Naive thymus-derived CD8-positive, alpha-beta T cell (primary cell): ENCODE measurements around the gene NEDD9. TPM values are rescaled to one million over a fixed set of nuclear protein-coding genes. Genes with fewer than 3 reads are reported as not detected.

Experiments used
- ATAC-seq, 2 donors: fragments of 150-1000 bp; cut with Tn5 transposase in 1 of 2; sonication (Bioruptor Pico), chemical (Tn5 transposase) in 1 of 2; 1 replicate in 1 of 2; 2 replicates in 1 of 2; pipeline ENCODE4 v1.10.0; 2021; ENCODE audit warnings: mild to moderate bottlenecking in 2 of 2, moderate library complexity in 2 of 2
- POLR2A ChIA-PET: fragments of 350-600 bp; sonication (Branson Sonifier 250); formaldehyde crosslinking; loops from one replicate; lab custom pipeline; 2021; ENCODE audit warnings: antibody characterized with exemption; lab: Charles Lee
- DNase-seq, 10 donors: peaks; one replicate each; pipeline versions ENCODE4 v3.0.0 to v3.0.0-alpha.2; 2020 to 2022
- H3K27ac Mint-ChIP-seq, 10 donors: one replicate each; pipeline ENCODE4 v1.8.0; 2020 to 2022; ENCODE audit warnings: mild to moderate bottlenecking in 10 of 10, mixed read lengths in 10 of 10, moderate library complexity in 4 of 10, inconsistent platforms in 1 of 10
- H3K27me3 Mint-ChIP-seq, 5 donors: one replicate each; pipeline ENCODE4 v1.8.0; 2021 to 2022; ENCODE audit warnings: mixed read lengths in 5 of 5
- H3K36me3 Mint-ChIP-seq, 3 donors: one replicate each; pipeline ENCODE4 v1.8.0; 2020 to 2022; ENCODE audit warnings: mixed read lengths in 3 of 3, mild to moderate bottlenecking in 2 of 3, inconsistent platforms in 1 of 3
- H3K4me1 Mint-ChIP-seq, 4 donors: one replicate each; pipeline ENCODE4 v1.8.0; 2021 to 2022; ENCODE audit warnings: mixed read lengths in 4 of 4
- H3K4me3 Mint-ChIP-seq, 10 donors: one replicate each; pipeline ENCODE4 v1.8.0; 2020 to 2022; ENCODE audit warnings: mild to moderate bottlenecking in 10 of 10, mixed read lengths in 10 of 10, moderate library complexity in 6 of 10, inconsistent platforms in 1 of 10
- H3K9me3 Mint-ChIP-seq, 9 donors: one replicate each; pipeline ENCODE4 v1.8.0; 2020 to 2022; ENCODE audit warnings: mixed read lengths in 9 of 9, mild to moderate bottlenecking in 3 of 9, inconsistent platforms in 1 of 9, moderate library complexity in 1 of 9
- polyA plus RNA-seq, 3 donors: library from polyadenylated mRNA; unstranded; fragments of 300-500 nt; fragmentation: Illumina TruSeq; gene quantifications; one replicate each; pipeline ENCODE4 v1.2.3, GENCODE V29; 2021
- total RNA-seq, 8 experiments: library from RNA in 2 of 8; stranded (reverse) in 2 of 8; gene quantifications; one replicate each; pipeline ENCODE4 v1.2.3 and lab custom pipeline; 2021 to 2026

NEDD9 gene
- total and polyA plus RNA-seq, 5 experiments from 2014 or later = 14.7 to 34.7 (median 20.2) TPM

DNA sequence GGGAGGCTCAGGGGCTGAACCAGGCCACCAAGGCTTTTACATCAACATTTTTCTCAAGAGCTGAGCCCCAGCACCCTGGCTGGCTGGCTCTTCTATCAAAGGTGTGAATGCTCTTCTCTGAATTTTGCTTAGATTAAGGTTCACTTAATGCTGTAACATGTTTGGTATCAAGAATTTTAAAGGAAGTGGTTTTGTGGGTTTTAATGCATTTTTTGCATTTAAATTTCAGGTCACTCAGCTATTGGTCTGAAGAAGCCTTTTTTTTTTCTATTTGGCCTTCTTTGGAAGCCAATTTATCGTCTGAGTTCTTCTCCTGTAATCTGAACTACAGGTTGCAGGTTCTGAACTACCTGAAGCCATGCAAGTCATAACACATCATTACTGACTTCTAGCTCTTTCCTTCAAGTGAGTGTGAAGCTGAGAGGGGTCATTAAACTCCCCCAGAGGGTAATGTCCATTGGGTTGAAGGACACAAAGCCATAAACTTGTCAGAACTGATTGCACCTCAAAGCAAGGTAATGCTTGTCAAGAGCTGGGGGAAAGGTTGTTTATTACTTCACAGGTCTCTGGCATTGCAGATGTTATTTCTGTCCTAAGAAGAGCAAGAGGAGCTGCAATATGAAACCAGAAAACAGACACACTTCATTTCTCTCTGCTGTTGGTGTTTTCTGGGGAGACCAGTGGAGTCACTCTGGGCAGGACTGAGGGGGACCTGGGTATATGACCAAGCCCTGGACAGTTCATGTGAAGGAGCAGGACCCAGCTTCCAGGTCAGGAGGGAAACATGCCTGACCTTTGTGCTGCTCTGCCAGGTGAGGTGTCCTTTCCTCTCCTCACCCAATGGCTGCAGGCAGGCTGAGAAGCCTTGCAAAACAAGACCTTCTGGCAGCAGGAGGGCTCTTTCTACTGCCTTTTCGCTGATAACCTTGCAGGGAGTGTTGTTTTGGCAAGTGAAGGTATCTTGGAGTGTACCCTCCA is 26.1 kb upstream of the NEDD9 start:
- POLR2A ChIA-PET = no interaction called here
- Mint-ChIP-seq H3K27me3 (no peaks in the 10 kb centered on the region), H3K4me1 (peaks cover 27 to 64% (median 37%) of the 10 kb centered on the region in 4 donors), H3K27ac (peak overlapping the region; percentile 33 to 85 (median 74)), H3K36me3 (peaks cover 0 to 9% (median 7%) of the 10 kb centered on the region in 3 donors), H3K4me3 (peak overlapping the region in 8 of 10 donors; percentile 8 to 56 (median 21)), H3K9me3 (no peaks in the 10 kb centered on the region)
- ATAC-seq = peak; percentile 56 to 71
- DNase-seq = peak in 3 of 10 donors; percentile 19 to 36 (median 27)

DNA sequence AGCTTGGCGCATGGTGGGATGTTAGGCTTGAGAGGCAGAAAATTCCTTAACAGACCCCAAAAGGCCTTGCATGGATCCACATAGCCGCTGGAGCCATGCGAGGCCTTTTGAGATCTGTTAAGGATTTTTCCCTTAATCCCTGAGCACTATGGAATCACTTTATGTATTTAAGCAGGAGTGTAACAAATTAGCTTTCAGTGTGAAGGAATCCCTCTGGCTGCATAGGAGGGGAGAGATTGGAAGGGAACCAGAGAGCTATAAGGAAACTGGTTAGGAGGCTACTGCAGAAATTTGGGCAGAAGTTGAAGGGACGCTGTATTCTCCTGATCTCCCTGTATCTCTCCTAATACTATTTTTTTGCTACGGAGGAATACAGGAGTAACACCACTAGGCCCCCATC is 23.1 kb upstream of the NEDD9 start:
- peaks cover 11 to 27% (median 18%) of the 10 kb centered on the region in 3 donors for H3K36me3 Mint-ChIP-seq
- DNase-seq (no peak), ATAC-seq (no peak)
- H3K4me1 Mint-ChIP-seq = peaks cover 18 to 44% (median 29%) of the 10 kb centered on the region in 4 donors
- H3K27me3 Mint-ChIP-seq = no peaks in the 10 kb centered on the region
- no peaks in the 10 kb centered on the region for H3K9me3 Mint-ChIP-seq
- POLR2A ChIA-PET = no interaction called here
- no peak overlapping the region for H3K4me3 Mint-ChIP-seq
- H3K27ac Mint-ChIP-seq = peak overlapping the region in 3 of 10 donors; percentile 18 to 70 (median 60)

DNA sequence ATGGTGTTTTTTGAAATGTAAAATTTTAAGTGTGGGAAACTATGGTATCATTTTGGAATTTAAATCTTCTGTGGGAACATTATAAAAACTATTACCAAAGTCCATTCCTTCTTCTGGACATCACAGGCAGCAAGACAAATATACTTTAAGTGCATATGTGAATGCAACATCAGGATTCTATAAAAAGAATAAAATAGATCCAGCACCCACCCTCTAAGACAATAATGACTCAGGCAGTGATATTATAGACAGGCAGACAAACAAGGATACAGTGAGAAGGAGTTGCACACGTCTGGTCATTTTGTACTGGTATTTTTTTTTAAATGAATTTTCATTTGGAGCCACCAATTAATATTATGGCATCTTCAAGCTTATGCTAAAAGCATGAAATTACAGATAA is 21.1 kb upstream of the NEDD9 start:
- POLR2A ChIA-PET = no interaction called here

DNA sequence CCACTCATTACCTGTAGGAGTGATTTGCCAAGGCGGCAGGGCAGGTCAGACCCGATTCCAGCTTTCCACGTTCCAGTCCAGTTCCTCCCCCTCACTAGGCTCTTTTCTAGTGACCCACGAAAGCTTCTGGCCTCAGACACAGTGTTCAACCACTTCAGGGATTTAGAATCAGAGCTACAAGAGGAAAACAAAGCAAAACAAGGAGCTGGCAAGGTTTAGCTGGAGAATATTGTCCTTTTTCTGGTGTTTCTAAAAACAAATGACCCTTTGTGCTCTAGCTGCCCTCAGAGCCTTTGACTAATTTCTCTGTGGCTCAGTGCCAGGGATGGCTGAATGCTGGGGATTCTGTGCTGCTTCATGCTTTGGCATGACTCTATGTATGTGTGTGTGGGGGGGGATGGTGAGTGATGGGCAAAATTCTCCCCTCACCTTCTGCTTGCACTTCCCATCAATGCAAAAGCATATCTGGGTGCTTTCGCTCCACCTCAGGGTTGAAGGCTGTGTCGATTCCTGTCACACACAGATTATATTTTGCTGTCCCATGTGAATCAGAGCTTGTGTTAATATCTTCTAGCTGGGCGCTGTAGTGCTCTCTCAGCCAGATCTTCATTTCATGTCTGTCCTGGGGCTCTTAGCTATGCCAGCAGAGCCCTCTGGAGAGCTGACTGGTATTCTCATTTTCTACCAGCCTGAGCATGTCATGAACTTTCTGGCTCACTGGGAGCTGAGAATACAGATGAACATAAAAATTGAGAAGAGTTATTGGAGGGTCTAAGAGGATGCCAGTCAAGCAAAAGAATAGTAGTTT is 19.3 kb upstream of the NEDD9 start:
- POLR2A ChIA-PET = no interaction called here
- H3K9me3 Mint-ChIP-seq = peaks cover 0 to 5% (median 0%) of the 10 kb centered on the region in 9 donors

More for the DNA sequence above, 21.1 kb upstream of the NEDD9 start:
- Mint-ChIP-seq H3K4me1 (peaks cover 12 to 24% (median 16%) of the 10 kb centered on the region in 4 donors), H3K36me3 (peaks cover 21 to 39% (median 36%) of the 10 kb centered on the region in 3 donors), H3K27ac (no peak overlapping the region), H3K4me3 (no peak overlapping the region), H3K27me3 (no peaks in the 10 kb centered on the region), H3K9me3 (peaks cover 0 to 5% (median 0%) of the 10 kb centered on the region in 9 donors)
- ATAC-seq (no peak), DNase-seq (no peak)

DNA sequence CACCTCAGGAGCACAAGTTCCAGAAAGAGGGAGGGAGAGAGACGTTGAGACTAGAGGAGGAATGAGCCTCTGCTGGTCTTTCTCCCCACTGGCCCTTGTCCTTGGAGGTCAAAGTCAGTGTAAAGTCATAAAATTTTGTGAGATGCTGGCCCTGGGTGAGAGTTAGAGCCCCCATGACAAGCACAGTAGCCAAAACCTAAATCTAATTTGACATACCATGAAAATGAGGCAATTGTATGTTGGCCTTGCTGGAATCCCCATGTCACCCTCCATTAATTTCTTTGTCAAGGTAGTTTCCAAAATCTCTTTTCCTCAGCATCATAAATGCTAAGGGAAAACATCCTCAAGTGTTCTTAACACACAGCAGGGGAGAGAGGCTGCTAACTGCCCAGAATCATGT is 17.6 kb upstream of the NEDD9 start:
- Mint-ChIP-seq H3K27ac (no peak overlapping the region), H3K27me3 (no peaks in the 10 kb centered on the region), H3K4me1 (peaks cover 0 to 9% (median 3%) of the 10 kb centered on the region in 4 donors), H3K9me3 (peaks cover 0 to 5% (median 0%) of the 10 kb centered on the region in 9 donors), H3K4me3 (no peak overlapping the region), H3K36me3 (peaks cover 21 to 53% (median 37%) of the 10 kb centered on the region in 3 donors)
- POLR2A ChIA-PET = no interaction called here
- ATAC-seq = no peak
- DNase-seq = no peak

More for the DNA sequence above, 19.3 kb upstream of the NEDD9 start:
- H3K27ac Mint-ChIP-seq = peak overlapping the region in 1 of 10 donors; percentile 27
- ATAC-seq (no peak), DNase-seq (no peak)
- no peak overlapping the region for H3K4me3 Mint-ChIP-seq
- no peaks in the 10 kb centered on the region for H3K27me3 Mint-ChIP-seq
- peaks cover 0 to 12% (median 5%) of the 10 kb centered on the region in 4 donors for H3K4me1 Mint-ChIP-seq
- peaks cover 21 to 50% (median 40%) of the 10 kb centered on the region in 3 donors for H3K36me3 Mint-ChIP-seq

DNA sequence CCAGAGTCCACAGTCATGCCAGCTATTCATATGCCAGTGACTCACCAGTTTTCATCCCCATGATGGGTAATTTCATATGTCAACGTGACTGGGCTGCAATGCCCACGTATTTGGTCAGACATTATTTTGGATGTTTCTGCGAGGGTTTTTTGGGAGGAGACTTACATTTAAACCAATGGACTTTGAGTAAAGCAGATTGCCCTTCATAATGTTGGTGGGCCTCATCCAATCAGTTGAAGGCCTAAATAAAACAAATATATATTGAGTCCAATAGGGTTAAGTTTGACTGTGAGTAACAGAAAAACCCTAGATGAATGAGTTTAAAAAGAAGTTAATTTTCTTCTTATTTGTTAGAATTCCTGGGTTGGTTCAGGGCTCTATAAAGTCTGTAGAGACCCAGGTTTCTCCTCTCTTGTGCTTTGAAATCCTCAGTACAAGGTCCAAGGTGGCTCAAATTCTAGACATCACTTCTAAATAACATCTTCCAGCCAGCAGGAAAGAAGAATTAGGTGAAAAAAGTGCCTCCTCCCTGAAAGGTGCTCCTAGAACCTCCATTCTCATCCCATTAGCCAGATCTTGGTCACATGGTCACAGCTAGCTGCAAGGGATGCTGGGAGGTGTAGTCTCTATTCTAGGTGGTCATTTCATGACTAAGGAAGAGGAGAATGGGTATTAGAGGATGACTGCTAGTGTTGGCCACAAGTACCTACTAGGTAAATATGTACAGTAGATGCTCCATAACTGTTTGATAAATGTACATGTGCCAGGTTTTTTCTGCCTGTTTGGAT is 16.7 kb upstream of the NEDD9 start:
- Mint-ChIP-seq H3K4me3 (no peak overlapping the region), H3K36me3 (peaks cover 21 to 58% (median 41%) of the 10 kb centered on the region in 3 donors), H3K27ac (no peak overlapping the region), H3K4me1 (peaks cover 0 to 10% (median 2%) of the 10 kb centered on the region in 4 donors), H3K27me3 (no peaks in the 10 kb centered on the region), H3K9me3 (peaks cover 0 to 5% (median 0%) of the 10 kb centered on the region in 9 donors)
- ATAC-seq (no peak), DNase-seq (no peak)
- POLR2A ChIA-PET = no interaction called here

DNA sequence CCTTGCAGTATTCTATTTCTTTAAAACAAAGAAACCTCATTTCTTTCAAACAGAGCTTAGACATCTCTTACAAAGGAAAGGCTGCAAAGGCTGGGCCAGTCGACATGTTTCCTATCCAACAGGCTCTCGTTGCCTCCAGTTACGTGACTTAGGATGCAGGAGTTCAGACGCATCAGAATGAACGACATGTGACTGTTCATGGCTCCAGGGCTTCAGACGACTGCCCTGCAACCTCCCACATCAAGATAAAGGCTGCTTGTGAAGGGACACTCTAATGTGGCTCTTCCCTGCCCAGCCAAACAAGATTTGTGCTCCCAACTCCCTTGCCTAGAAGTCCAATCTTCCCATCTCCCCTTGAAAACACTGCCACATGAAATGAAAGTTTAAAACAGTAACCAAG is 14.3 kb upstream of the NEDD9 start:
- H3K4me1 Mint-ChIP-seq = peaks cover 0 to 10% (median 2%) of the 10 kb centered on the region in 4 donors
- POLR2A ChIA-PET = no interaction called here
- H3K27me3 Mint-ChIP-seq = no peaks in the 10 kb centered on the region
- ATAC-seq (no peak), DNase-seq (no peak)
- no peak overlapping the region for H3K4me3 Mint-ChIP-seq
- no peak overlapping the region for H3K27ac Mint-ChIP-seq
- peaks cover 0 to 5% (median 0%) of the 10 kb centered on the region in 9 donors for H3K9me3 Mint-ChIP-seq
- peaks cover 18 to 51% (median 48%) of the 10 kb centered on the region in 3 donors for H3K36me3 Mint-ChIP-seq

DNA sequence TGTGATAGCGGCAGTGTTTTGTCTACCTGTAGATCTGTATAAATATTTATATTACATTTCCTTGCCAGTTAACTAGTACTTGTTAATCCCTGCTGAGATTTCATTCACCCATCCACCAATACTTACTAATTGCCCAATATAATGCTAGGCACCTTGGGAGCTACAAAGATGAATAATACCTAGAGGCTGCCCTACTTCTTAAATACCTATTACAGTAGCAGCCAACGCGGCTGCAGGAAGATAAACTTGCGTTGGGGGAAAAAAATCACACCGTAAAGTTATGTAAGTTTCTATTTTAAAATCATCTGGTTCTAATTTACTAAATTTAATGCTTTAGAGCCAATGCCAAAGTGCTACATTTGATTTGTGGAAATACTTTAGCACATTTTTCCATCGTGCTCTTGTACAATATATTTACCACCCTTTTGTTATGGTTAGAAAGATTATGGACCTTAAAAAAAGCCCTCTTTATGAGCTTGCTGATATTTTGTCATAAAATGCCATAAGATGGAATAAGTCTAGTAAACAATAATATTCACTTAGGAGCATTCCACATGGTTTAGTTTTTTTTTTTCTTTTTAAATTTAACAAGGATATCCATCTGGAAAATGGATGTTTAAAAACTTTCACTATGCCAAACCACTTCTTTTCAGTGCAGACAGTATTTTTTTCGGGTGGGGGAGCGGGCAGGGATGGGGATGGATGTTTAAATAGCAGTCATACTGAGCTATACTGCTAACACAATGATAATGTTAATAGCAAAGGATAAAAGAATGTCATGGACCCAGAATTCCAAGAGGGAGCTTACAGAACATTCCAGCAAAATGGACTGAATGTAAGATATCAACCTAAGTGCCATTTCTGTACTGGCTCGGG is 13.2 kb upstream of the NEDD9 start:
- H3K27me3 Mint-ChIP-seq = no peaks in the 10 kb centered on the region
- peaks cover 0 to 12% (median 2%) of the 10 kb centered on the region in 4 donors for H3K4me1 Mint-ChIP-seq
- no peak overlapping the region for H3K4me3 Mint-ChIP-seq
- H3K36me3 Mint-ChIP-seq = peaks cover 10 to 43% (median 42%) of the 10 kb centered on the region in 3 donors
- no peak for DNase-seq
- no peak for ATAC-seq
- POLR2A ChIA-PET = interaction anchor here (0.7 kb wide), 1 partner anchor 9 kb away, joined by 3 read pairs; no protein-coding TSS in a partner anchor
- no peak overlapping the region for H3K27ac Mint-ChIP-seq
- H3K9me3 Mint-ChIP-seq = peaks cover 0 to 5% (median 0%) of the 10 kb centered on the region in 9 donors

DNA sequence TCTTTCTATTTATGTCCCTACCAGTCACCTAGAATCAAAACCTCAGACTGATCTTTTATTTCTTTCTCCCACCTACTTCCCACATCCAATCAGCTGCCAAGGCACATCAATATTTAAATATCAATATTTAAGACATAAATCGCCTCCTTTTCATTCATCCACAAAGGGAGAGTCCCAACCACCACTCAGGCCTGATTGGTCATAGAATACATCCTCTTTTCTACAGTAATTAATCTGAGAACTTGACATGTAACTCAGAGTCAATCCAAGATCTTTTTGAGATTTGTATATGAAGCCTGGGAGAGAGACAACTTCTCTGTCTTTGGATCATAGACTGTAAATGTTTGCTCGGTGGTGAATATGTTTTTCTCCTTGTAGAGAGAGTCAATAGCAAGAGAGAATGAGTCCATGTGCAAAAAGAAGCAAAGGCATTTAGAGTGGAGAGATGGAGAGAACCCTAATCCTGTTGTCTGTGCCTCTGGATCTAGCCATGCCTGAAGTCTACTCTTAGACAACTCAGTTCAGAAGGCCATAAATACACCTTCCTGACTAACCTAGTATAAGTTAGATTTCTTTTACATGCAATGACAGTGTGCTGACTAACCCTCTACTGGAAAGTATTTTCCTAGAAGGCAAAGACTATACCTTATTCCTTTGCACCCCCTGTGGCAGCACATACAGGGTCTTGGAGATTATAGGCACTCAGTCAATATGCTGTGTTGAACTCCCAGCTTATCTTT is 12.1 kb upstream of the NEDD9 start:
- H3K27ac Mint-ChIP-seq = peak overlapping the region in 1 of 10 donors; percentile 9
- ATAC-seq (no peak), DNase-seq (no peak)
- H3K27me3 Mint-ChIP-seq = no peaks in the 10 kb centered on the region
- H3K36me3 Mint-ChIP-seq = peaks cover 4 to 35% (median 32%) of the 10 kb centered on the region in 3 donors
- H3K4me3 Mint-ChIP-seq = no peak overlapping the region
- peaks cover 0 to 15% (median 3%) of the 10 kb centered on the region in 4 donors for H3K4me1 Mint-ChIP-seq
- POLR2A ChIA-PET = no interaction called here
- H3K9me3 Mint-ChIP-seq = peaks cover 0 to 3% (median 0%) of the 10 kb centered on the region in 9 donors

DNA sequence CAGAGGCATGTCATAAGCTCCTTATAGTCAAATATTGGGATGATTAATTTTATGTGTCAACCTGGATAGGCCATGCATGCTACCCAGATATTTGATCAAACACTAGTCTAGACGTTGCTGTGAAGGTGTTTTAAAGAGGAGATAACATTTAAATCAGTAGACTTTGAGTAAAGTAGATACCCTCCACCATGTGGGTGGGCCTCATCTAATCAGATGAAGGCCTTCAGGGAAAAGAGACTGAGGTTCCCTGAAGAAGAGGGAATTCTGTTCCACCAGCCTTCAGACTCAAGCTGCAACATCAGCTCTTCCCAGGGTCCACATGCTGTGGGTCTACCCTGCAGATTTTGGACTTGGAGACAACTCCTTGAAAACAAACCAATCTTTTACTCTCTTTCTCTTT is 11.4 kb upstream of the NEDD9 start:
- H3K27ac Mint-ChIP-seq = no peak overlapping the region
- POLR2A ChIA-PET = no interaction called here
- no peak overlapping the region for H3K4me3 Mint-ChIP-seq
- DNase-seq (no peak), ATAC-seq (no peak)
- no peaks in the 10 kb centered on the region for H3K27me3 Mint-ChIP-seq
- no peaks in the 10 kb centered on the region for H3K9me3 Mint-ChIP-seq
- peaks cover 0 to 30% (median 25%) of the 10 kb centered on the region in 3 donors for H3K36me3 Mint-ChIP-seq
- peaks cover 0 to 14% (median 3%) of the 10 kb centered on the region in 4 donors for H3K4me1 Mint-ChIP-seq
